ENCODE results near the gene CCR5AS.

DNA sequence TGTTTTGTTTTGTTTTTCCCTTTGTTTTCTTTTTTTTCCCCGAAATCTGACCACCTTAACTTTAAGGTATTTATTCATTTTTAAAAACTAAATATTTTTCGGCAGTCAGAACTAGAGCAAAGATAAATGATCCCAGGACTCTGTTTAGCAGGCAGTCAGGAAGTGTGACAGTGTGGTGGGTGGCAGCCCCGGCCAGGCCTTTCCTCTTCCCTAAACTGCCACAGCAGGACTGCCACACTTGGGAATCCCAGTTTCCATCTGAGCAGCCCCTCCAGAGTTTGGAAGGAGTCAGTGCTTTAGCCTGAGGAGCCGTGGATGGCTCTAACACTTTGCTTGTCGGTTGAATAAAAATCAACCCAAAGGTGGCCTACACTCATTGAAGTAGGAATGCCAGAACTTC lies 7.1 kb upstream of the CCR5AS start:
- TF ChIP-seq, protein P1, sequence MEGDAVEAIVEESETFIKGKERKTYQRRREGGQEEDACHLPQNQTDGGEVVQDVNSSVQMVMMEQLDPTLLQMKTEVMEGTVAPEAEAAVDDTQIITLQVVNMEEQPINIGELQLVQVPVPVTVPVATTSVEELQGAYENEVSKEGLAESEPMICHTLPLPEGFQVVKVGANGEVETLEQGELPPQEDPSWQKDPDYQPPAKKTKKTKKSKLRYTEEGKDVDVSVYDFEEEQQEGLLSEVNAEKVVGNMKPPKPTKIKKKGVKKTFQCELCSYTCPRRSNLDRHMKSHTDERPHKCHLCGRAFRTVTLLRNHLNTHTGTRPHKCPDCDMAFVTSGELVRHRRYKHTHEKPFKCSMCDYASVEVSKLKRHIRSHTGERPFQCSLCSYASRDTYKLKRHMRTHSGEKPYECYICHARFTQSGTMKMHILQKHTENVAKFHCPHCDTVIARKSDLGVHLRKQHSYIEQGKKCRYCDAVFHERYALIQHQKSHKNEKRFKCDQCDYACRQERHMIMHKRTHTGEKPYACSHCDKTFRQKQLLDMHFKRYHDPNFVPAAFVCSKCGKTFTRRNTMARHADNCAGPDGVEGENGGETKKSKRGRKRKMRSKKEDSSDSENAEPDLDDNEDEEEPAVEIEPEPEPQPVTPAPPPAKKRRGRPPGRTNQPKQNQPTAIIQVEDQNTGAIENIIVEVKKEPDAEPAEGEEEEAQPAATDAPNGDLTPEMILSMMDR (IDR thresholded peaks at IDR 0.05), result no peak
- TF ChIP-seq POLR2A (IDR thresholded peaks at IDR 0.05), result no peak

All from uterus (tissue), 2 donors.